ENCODE data around the gene HADHB. TPM values are rescaled to one million over a fixed set of nuclear protein-coding genes. Genes with fewer than 3 reads are reported as not detected.

Gene HADHB
- total and polyA plus RNA-seq, 2 of the 13 experiments (the other 11 are each of a cell fraction or from before 2014, with no cell fraction given) = 112 to 238 TPM

- Histone ChIP-seq H3K36me3 (replicated peaks in 1 of 2; ENCODE audit: control insufficient read depth in 1 of 2, insufficient read depth in 2 of 2, low read length in 2 of 2) (peaks cover 26 to 70% of the 10 kb centered on the region in 2 experiments), H3K4me3 (replicated peaks in 1 of 3; ENCODE audit: insufficient read depth in 1 of 3, low read depth in 2 of 3, low read length in 3 of 3) (no peak overlapping the region), H2AFZ (ENCODE audit: low read length) (no peak overlapping the region), H3K4me2 (ENCODE audit: low read depth, low read length) (no peak overlapping the region), H3K79me2 (ENCODE audit: insufficient read depth, low read length) (no peaks in the 10 kb centered on the region), H3K27me3 (ENCODE audit: control insufficient read depth in 1 of 2, insufficient read depth in 2 of 2, low read length in 2 of 2) (no peaks in the 10 kb centered on the region), H3K27ac (ENCODE audit: extremely low read length, insufficient read depth, low read length) (no peak overlapping the region), H3K9me3 (ENCODE audit: low read length) (no peaks in the 10 kb centered on the region), H4K20me1 (ENCODE audit: insufficient read depth, low read length) (no peaks in the 10 kb centered on the region), H3K4me1 (ENCODE audit: insufficient read depth, low read length) (peaks cover 5% of the 10 kb centered on the region; the same call in 1 of the 2 replicates), H3K9ac (ENCODE audit: insufficient read depth, low read depth, low read length) (no peak overlapping the region)
- TF ChIP-seq POGZ (CRISPR knock-in tag; IDR thresholded peaks at IDR 0.05) = no peak
- no peak for TF ChIP-seq ZNF7 (CRISPR knock-in tag; IDR thresholded peaks at IDR 0.05)
- no peak for TF ChIP-seq HNF4G (IDR thresholded peaks at IDR 0.05; ENCODE audit: borderline replicate concordance, low read depth, low read length)
- no peak for TF ChIP-seq HNF4G (CRISPR knock-in tag; IDR thresholded peaks at IDR 0.05; ENCODE audit: borderline replicate concordance, low read depth)
- TF ChIP-seq MYNN (CRISPR knock-in tag; IDR thresholded peaks at IDR 0.05; ENCODE audit: low read depth) = no peak
- no peak for TF ChIP-seq NR2F6 (IDR thresholded peaks at IDR 0.05)
- no peak for TF ChIP-seq NR2F6 (CRISPR knock-in tag; IDR thresholded peaks at IDR 0.05)
- TF ChIP-seq ZFAT (CRISPR knock-in tag; conservative IDR thresholded peaks at IDR 0.05) = no peak
- no peak for TF ChIP-seq FOXK2 (IDR thresholded peaks at IDR 0.05)
- no peak for TF ChIP-seq POLR2G (IDR thresholded peaks at IDR 0.05; ENCODE audit: low read depth, low read length)
- no peak for TF ChIP-seq CERS6 (CRISPR knock-in tag; IDR thresholded peaks at IDR 0.05)
- no peak for TF ChIP-seq KDM2A (CRISPR knock-in tag; IDR thresholded peaks at IDR 0.05; ENCODE audit: borderline replicate concordance, low read depth)
- TF ChIP-seq CCAR2 (optimal IDR thresholded peaks at IDR 0.05; ENCODE audit: low read depth, low read length) = no peak
- TF ChIP-seq THAP7 (CRISPR knock-in tag; IDR thresholded peaks at IDR 0.05) = no peak
- TF ChIP-seq KDM6A (CRISPR knock-in tag; IDR thresholded peaks at IDR 0.05; ENCODE audit: low read depth) = no peak
- POLR2A ChIA-PET = no interaction called here
- CTCF ChIA-PET (ENCODE audit: low intra/inter-chr PET ratio, low total read pairs) = no interaction called here
- WGBS (ENCODE audit: low lambda C conversion rate) = 83% methylated on average over 2 of the region's 2 CpGs
- ATAC-seq = no peak
- in situ Hi-C loops (cut with HindIII; ENCODE audit: extremely low pct_ligation_motif_present, low pct_unique_long_range_greater_than_20kb) (no loop called here), intact Hi-C loops (cut with micrococcal nuclease; ENCODE audit: unreplicated experiment) (no loop called here)
- FAIRE-seq = no peak
- no TSS peak for BruUV-seq (replicated peaks)
- DNase-seq (ENCODE audit: low spot score) = no peak
These were observed 38.9 kb downstream of the HADHB start for GRCh38 chr2:26283606-26284005.
